ENCODE results near the gene OPTN. TPM values are rescaled to one million over a fixed set of nuclear protein-coding genes. Genes with fewer than 3 reads are reported as not detected.

The OPTN gene
- total and polyA plus RNA-seq, 2 of the 8 experiments (the other 6 are each of a cell fraction or from before 2014, with no cell fraction given) = 4.8 to 20.1 TPM

DNA sequence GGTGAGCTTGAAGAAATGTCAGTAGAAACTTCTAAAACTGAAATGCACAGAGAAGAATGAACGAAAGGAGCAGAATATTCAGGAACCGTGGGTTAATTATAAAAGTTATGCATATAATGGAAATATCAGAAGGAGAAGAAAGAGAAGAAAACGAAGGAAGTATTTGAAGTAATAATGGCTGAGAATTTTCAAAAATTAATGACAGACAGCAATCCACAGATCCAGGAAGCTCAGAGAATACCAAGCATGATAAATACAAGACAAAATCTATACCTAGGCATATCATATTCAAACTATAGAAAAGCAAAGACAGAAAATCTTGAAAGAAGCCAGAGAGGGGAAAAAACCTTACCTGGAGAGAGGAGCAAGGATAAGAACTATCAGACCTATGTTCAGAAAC, 44.9 kb downstream of the OPTN start (continued):
- TF ChIP-seq CTCF (IDR thresholded peaks at IDR 0.05; ENCODE audit: control extremely low read depth in 1 of 3, insufficient read depth in 1 of 3, low read depth in 1 of 3, low read length in 3 of 3) = no peak
- no peak for TF ChIP-seq RAD21 (IDR thresholded peaks at IDR 0.05 in 1 of 2, conservative IDR thresholded peaks at IDR 0.05 in 1 of 2; ENCODE audit: low read depth in 2 of 2, low read length in 2 of 2)
- TF ChIP-seq EZH2 (IDR thresholded peaks at IDR 0.05; ENCODE audit: low read depth, low read length, severe bottlenecking) = no peak
- TF ChIP-seq KDM5A (IDR thresholded peaks at IDR 0.05; ENCODE audit: low read length) = no peak

Data from H1 (cell line).